Measurements from ENCODE around the gene TCF4. TPM values are rescaled to one million over a fixed set of nuclear protein-coding genes. Genes with fewer than 3 reads are reported as not detected.

The TCF4 gene
- total and polyA plus RNA-seq, 2 of the 13 experiments (the other 11 are each of a cell fraction or from before 2014, with no cell fraction given), result not detected

DNA sequence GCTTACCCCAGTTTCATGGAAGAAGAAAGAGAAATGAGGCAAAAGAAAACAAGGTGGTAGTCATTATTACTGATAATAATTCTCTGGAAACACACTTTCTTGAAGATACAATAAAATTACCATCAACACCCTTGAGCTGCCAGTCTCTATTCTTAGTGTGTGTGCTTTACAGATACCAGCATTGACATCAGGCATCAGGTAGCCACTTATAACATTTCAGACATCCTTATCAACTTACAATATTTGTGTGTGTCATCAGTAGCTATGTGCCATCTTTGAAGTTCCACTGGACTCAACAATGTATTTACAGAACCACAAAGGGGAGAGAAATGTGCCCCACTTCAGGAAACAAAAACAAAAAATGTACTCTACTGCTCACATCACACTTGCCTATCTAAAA, 62.1 kb downstream of the TCF4 start (continued):
- TF ChIP-seq, protein P1, sequence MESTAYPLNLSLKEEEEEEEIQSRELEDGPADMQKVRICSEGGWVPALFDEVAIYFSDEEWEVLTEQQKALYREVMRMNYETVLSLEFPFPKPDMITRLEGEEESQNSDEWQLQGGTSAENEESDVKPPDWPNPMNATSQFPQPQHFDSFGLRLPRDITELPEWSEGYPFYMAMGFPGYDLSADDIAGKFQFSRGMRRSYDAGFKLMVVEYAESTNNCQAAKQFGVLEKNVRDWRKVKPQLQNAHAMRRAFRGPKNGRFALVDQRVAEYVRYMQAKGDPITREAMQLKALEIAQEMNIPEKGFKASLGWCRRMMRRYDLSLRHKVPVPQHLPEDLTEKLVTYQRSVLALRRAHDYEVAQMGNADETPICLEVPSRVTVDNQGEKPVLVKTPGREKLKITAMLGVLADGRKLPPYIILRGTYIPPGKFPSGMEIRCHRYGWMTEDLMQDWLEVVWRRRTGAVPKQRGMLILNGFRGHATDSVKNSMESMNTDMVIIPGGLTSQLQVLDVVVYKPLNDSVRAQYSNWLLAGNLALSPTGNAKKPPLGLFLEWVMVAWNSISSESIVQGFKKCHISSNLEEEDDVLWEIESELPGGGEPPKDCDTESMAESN (CRISPR knock-in tag; conservative IDR thresholded peaks at IDR 0.05), result no peak
- TF ChIP-seq FOXA1 (IDR thresholded peaks at IDR 0.05) (no peak), FOXA1 (CRISPR knock-in tag; IDR thresholded peaks at IDR 0.05) (no peak), ZNF678 (CRISPR knock-in tag; IDR thresholded peaks at IDR 0.05) (no peak), ZNF709 (CRISPR knock-in tag; IDR thresholded peaks at IDR 0.05) (no peak), ESRRA (CRISPR knock-in tag; IDR thresholded peaks at IDR 0.05; ENCODE audit: low read depth) (no peak)
- TF ChIP-seq, protein P2, sequence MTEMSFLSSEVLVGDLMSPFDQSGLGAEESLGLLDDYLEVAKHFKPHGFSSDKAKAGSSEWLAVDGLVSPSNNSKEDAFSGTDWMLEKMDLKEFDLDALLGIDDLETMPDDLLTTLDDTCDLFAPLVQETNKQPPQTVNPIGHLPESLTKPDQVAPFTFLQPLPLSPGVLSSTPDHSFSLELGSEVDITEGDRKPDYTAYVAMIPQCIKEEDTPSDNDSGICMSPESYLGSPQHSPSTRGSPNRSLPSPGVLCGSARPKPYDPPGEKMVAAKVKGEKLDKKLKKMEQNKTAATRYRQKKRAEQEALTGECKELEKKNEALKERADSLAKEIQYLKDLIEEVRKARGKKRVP (CRISPR knock-in tag; IDR thresholded peaks at IDR 0.05), result no peak
- TF ChIP-seq, protein P3, sequence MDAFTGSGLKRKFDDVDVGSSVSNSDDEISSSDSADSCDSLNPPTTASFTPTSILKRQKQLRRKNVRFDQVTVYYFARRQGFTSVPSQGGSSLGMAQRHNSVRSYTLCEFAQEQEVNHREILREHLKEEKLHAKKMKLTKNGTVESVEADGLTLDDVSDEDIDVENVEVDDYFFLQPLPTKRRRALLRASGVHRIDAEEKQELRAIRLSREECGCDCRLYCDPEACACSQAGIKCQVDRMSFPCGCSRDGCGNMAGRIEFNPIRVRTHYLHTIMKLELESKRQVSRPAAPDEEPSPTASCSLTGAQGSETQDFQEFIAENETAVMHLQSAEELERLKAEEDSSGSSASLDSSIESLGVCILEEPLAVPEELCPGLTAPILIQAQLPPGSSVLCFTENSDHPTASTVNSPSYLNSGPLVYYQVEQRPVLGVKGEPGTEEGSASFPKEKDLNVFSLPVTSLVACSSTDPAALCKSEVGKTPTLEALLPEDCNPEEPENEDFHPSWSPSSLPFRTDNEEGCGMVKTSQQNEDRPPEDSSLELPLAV (CRISPR knock-in tag; conservative IDR thresholded peaks at IDR 0.05; ENCODE audit: low read depth), result no peak

DNA sequence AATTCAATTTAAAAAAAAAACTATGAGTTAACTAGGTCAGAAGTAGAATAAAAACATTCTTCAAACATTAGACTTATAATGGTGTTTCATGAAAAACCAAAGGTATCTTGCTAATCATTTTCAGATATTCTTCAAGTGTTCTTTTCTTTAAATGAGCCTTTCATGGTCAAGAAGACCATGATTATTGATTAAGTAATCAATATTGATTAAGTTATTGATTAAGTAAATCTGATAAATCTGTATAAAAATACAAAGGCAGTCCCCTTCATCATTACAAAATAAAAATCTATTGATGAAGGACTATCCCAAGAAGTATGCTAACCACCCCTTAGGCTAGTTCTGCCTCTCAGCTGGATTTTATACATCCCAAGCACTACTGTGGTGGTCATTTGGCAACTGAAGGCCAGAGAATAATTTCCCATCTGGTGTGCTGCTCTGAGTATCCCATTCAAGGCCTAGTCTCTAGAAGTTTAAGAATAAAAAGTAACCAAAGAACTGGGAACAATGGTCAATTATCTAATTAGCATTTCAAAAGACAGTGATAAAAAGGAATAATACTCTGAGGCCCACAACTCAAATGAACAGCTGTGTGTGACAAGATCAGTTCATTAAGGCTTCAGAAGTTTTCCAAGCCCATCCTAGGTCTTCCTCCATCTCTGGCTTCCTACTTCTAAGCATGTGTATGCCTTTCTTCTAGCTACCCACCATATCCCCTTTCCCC, 63.5 kb downstream of the TCF4 start:
- FAIRE-seq (no peak), ATAC-seq (no peak), DNase-seq (ENCODE audit: low spot score) (no peak)
- peak; percentile 21 for TF ChIP-seq HNRNPK (IDR thresholded peaks at IDR 0.05; ENCODE audit: low read depth, low read length, poor library complexity, severe bottlenecking)
- TF ChIP-seq, protein P4, sequence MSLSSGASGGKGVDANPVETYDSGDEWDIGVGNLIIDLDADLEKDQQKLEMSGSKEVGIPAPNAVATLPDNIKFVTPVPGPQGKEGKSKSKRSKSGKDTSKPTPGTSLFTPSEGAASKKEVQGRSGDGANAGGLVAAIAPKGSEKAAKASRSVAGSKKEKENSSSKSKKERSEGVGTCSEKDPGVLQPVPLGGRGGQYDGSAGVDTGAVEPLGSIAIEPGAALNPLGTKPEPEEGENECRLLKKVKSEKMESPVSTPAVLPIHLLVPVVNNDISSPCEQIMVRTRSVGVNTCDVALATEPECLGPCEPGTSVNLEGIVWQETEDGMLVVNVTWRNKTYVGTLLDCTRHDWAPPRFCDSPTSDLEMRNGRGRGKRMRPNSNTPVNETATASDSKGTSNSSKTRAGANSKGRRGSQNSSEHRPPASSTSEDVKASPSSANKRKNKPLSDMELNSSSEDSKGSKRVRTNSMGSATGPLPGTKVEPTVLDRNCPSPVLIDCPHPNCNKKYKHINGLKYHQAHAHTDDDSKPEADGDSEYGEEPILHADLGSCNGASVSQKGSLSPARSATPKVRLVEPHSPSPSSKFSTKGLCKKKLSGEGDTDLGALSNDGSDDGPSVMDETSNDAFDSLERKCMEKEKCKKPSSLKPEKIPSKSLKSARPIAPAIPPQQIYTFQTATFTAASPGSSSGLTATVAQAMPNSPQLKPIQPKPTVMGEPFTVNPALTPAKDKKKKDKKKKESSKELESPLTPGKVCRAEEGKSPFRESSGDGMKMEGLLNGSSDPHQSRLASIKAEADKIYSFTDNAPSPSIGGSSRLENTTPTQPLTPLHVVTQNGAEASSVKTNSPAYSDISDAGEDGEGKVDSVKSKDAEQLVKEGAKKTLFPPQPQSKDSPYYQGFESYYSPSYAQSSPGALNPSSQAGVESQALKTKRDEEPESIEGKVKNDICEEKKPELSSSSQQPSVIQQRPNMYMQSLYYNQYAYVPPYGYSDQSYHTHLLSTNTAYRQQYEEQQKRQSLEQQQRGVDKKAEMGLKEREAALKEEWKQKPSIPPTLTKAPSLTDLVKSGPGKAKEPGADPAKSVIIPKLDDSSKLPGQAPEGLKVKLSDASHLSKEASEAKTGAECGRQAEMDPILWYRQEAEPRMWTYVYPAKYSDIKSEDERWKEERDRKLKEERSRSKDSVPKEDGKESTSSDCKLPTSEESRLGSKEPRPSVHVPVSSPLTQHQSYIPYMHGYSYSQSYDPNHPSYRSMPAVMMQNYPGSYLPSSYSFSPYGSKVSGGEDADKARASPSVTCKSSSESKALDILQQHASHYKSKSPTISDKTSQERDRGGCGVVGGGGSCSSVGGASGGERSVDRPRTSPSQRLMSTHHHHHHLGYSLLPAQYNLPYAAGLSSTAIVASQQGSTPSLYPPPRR (CRISPR knock-in tag; IDR thresholded peaks at IDR 0.05; ENCODE audit: borderline replicate concordance), result no peak
- TF ChIP-seq ZNF792 (CRISPR knock-in tag; IDR thresholded peaks at IDR 0.05), result no peak
- TF ChIP-seq PHF20 (CRISPR knock-in tag; IDR thresholded peaks at IDR 0.05), result no peak
- intact Hi-C loops (cut with micrococcal nuclease; ENCODE audit: unreplicated experiment) (no loop called here), in situ Hi-C loops (cut with HindIII; ENCODE audit: extremely low pct_ligation_motif_present, low pct_unique_long_range_greater_than_20kb) (no loop called here)
- Histone ChIP-seq H3K4me3 (replicated peaks in 1 of 3; ENCODE audit: insufficient read depth in 1 of 3, low read depth in 2 of 3, low read length in 3 of 3) (no peak overlapping the region), H3K4me1 (ENCODE audit: insufficient read depth, low read length) (no peaks in the 10 kb centered on the region), H3K27me3 (ENCODE audit: control insufficient read depth in 1 of 2, insufficient read depth in 2 of 2, low read length in 2 of 2) (no peaks in the 10 kb centered on the region), H2AFZ (ENCODE audit: low read length) (no peak overlapping the region), H3K36me3 (replicated peaks in 1 of 2; ENCODE audit: control insufficient read depth in 1 of 2, insufficient read depth in 2 of 2, low read length in 2 of 2) (no peaks in the 10 kb centered on the region), H3K27ac (ENCODE audit: extremely low read length, insufficient read depth, low read length) (no peak overlapping the region), H3K9me3 (ENCODE audit: low read length) (no peaks in the 10 kb centered on the region), H4K20me1 (ENCODE audit: insufficient read depth, low read length) (no peaks in the 10 kb centered on the region), H3K79me2 (ENCODE audit: insufficient read depth, low read length) (no peaks in the 10 kb centered on the region), H3K9ac (ENCODE audit: insufficient read depth, low read depth, low read length) (no peak overlapping the region), H3K4me2 (ENCODE audit: low read depth, low read length) (no peak overlapping the region)
- ChIA-PET CTCF (ENCODE audit: low intra/inter-chr PET ratio, low total read pairs) (no interaction called here), POLR2A (no interaction called here)
- BruUV-seq (replicated peaks), result no TSS peak

All from HepG2 (cell line).